ENCODE measurements around the gene ZFPM1.

Gene ZFPM1

GRCh38 chr16:88417684-88418476, 35.2 kb upstream of the ZFPM1 start:
- no peak for DNase-seq (ENCODE audit: low read depth)

DNA sequence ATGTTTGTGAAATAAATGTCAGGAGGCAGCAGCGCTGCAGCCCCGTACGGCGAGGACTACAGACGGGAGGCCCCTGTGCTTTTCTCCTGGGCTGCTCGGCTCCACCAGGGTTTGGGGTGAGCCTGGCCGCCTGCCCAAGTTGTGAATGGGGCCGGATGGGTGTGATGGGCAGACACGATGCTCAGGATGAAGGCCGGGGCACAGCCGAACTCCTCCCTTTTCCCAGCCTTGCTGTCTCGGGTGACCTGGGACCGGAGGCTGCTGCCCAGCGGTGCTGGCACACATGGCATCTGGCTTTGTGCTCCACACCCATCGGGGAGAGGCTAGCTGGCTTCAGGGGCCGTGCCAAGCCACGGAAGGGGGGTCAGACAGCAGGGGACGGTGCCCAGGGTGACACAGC, 34.2 kb upstream of the ZFPM1 start:
- DNase-seq (ENCODE audit: low read depth), result no peak

DNA sequence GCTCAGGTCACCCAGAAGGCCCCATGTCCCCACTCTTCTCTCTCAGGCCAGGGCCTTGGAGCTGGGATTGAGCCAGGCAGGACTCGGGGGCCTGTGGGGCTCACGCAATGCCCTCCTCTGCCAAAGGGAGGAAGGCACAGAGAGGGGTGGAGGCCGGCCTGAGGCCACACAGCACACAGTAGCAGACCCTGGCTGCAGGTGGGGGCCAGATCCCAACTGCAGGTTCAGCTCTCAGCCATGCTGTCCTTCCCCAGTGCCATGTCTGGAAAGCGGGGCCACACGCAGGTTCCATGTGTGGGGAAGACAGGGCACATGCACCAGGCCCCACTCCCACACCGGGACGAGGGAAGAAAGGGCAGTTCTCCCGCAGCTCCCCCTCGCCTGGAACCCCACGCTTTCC, 33.3 kb upstream of the ZFPM1 start:
- no peak for DNase-seq (ENCODE audit: low read depth)

- no peak for DNase-seq (ENCODE audit: low read depth)
These were observed 32.6 kb upstream of the ZFPM1 start for GRCh38 chr16:88420496-88420895.

- DNase-seq (ENCODE audit: low read depth), result no peak
These were observed 31.8 kb upstream of the ZFPM1 start for GRCh38 chr16:88421301-88421700.

DNA sequence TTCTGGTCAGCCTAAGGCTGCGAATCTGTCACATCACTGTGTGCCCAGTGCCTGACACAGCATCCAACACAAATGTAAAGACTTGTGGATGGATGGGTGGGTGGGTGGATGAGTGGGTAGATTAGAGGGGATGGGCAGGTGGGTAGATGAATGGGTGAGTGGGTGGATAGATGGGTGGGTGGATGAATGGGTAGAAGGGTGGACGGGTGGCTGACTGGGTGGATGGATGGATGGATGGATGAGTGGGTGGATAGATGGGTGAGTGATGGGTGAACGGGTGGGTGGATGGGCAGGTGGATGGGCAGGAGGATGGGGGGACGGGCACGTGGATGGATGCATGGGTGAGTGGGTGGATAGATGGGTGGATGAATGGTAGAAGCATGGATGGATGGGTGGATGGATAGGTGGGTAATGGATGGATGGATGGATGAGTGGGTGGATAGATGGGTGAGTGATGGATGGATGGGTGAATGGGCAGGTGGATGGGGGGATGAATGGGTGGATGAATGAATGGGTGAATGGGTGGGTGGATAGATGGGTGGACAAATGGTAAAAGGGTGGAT, 31.1 kb upstream of the ZFPM1 start:
- no peak for DNase-seq (ENCODE audit: low read depth)

GRCh38 chr16:88422733-88423447, 30.2 kb upstream of the ZFPM1 start:
- no peak for DNase-seq (ENCODE audit: low read depth)

- no peak for DNase-seq (ENCODE audit: low read depth)
These were observed 29.6 kb upstream of the ZFPM1 start for GRCh38 chr16:88423448-88423850.

- DNase-seq (ENCODE audit: low read depth), result no peak
These were observed 28.4 kb upstream of the ZFPM1 start for GRCh38 chr16:88424587-88425235.

GRCh38 chr16:88426018-88426417, 27.1 kb upstream of the ZFPM1 start:
- no peak for DNase-seq (ENCODE audit: low read depth)

GRCh38 chr16:88427376-88427775, 25.7 kb upstream of the ZFPM1 start:
- no peak for DNase-seq (ENCODE audit: low read depth)

GRCh38 chr16:88428156-88428555, 24.9 kb upstream of the ZFPM1 start:
- no peak for DNase-seq (ENCODE audit: low read depth)

- DNase-seq (ENCODE audit: low read depth), result no peak
These were observed 24.3 kb upstream of the ZFPM1 start for GRCh38 chr16:88428616-88429386.

DNA sequence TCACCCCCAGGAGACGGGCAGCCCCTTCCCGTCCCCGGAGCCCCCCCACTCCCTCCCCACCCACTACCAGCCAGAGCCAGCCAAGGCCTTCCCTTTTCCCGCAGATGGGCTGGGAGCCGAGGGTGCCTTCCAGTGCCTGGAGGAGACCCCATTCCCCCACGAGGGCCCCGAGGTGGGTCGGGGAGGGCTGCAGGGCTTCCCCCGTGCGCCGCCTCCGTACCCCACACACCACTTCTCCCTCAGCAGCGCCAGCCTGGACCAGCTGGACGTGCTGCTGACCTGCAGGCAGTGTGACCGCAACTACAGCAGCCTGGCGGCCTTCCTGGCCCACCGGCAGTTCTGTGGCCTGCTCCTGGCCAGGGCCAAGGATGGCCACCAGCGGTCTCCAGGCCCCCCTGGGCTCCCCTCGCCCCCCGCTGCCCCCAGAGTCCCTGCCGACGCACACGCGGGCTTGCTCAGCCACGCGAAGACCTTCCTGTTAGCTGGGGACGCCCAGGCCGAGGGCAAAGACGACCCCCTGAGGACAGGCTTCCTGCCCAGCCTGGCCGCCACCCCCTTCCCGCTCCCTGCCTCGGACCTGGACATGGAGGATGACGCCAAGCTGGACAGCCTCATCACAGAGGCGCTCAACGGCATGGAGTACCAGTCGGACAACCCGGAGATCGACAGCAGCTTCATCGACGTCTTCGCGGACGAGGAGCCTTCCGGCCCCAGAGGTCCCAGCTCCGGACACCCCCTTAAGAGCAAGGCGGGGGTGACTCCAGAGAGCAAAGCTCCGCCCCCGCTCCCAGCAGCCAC, 23.5 kb upstream of the ZFPM1 start:
- no peak for DNase-seq (ENCODE audit: low read depth)

DNA sequence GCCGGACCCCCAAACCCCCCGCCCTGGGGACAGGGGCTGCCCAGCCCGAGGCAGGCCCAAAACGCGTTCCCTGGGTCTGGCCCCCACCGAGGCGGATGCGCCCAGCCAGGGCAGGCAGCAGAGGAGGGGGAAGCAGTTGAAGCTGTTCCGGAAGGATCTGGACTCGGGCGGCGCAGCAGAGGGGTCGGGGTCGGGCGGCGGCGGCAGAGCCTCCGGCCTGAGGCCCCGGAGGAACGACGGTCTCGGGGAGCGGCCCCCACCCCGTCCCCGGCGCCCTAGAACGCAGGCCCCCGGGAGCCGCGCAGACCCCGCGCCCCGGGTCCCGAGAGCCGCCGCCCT, 22.9 kb upstream of the ZFPM1 start:
- DNase-seq (ENCODE audit: low read depth), result no peak

DNA sequence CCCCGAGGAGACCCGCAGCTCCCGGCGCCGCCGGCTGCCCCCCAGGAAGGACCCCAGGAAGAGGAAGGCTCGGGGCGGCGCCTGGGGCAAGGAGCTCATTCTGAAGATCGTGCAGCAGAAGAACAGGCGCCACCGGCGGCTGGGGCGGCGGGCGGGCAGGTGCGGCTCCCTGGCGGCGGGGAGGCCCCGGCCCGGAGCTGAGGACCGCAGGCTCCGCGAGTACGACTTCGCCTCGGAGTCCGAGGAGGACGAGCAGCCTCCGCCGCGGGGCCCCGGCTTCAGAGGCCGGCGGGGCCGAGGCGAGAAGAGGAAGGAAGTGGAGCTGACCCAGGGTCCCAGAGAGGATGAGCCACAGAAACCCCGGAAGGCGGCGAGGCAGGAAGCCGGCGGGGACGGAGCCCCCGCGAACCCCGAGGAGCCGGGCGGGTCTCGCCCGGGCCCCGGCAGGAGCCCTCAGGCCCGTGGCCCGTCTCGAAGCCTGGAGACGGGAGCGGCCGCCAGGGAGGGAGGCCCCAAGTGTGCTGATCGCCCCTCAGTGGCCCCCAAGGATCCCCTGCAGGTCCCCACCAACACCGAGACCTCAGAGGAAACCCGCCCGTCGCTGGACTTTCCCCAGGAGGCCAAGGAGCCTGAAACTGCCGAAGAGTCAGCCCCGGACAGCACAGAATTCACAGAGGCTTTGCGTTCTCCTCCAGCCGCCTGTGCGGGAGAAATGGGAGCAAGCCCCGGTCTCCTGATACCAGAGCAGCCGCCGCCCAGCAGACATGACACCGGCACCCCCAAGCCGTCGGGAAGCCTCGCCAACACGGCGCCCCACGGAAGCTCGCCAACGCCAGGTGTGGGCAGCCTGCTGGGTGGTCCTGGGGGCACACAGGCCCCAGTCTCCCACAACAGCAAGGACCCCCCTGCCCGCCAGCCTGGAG, 22.3 kb upstream of the ZFPM1 start:
- DNase-seq (ENCODE audit: low read depth), result peak; percentile 18

DNA sequence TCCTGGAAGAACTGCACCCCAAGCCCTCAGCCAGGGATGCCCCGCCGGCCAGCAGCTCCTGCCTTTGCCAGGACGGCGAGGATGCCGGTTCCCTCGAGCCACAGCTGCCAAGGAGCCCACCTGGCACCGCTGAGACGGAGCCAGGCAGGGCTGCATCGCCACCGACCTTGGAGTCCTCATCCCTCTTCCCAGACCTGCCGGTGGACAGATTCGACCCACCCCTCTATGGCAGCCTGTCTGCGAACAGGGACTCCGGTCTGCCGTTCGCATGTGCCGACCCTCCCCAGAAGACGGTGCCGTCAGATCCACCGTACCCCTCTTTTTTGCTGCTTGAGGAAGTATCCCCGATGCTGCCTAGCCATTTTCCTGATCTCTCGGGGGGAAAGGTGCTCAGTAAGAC, 21.4 kb upstream of the ZFPM1 start:
- no peak for DNase-seq (ENCODE audit: low read depth)

DNA sequence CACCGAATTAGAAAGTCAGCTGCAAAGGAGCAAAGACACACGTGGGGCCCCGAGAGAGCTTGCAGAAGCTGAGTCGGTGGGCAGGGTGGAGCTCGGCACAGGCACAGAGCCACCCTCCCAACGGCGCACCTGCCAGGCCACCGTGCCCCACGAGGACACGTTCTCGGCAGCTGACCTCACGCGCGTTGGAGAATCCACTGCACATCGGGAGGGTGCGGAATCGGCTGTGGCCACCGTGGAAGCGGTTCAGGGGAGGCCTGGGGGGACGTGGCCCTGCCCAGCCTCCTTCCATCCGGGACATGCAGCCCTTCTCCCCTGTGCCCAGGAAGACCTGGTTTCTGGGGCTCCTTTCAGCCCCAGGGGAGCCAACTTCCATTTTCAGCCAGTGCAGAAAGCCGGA, 20.9 kb upstream of the ZFPM1 start:
- no peak for DNase-seq (ENCODE audit: low read depth)

- DNase-seq (ENCODE audit: low read depth), result no peak
These were observed 20.3 kb upstream of the ZFPM1 start for GRCh38 chr16:88432753-88433152.

- DNase-seq (ENCODE audit: low read depth), result no peak
These were observed 19.3 kb upstream of the ZFPM1 start for GRCh38 chr16:88433632-88434352.

Data from activated T-helper 9 cell treated with anti-CD3 and anti-CD28 coated beads, Interleukin-2, amount 50 U/mL, for 16 hours (primary cell).